ENCODE measurements around the gene XYLT1.
A peak's percentile ranks its signal among the peaks of the same experiment; 100 is the strongest.

The XYLT1 gene

GRCh38 chr16:17397499-17397891 is 73.3 kb downstream of the XYLT1 start:
- in situ Hi-C loops (cut with HindIII; ENCODE audit: low sequenced_read_pairs): no loop called here
- TF ChIP-seq CTCF (IDR thresholded peaks at IDR 0.05; ENCODE audit: low read depth, low read length): no peak
- peak; percentile 48 for DNase-seq (ENCODE audit: low read depth, low spot score)
- H3K4me3 ChIP-seq (ENCODE audit: low read depth, low read length): no peak overlapping the region

DNA sequence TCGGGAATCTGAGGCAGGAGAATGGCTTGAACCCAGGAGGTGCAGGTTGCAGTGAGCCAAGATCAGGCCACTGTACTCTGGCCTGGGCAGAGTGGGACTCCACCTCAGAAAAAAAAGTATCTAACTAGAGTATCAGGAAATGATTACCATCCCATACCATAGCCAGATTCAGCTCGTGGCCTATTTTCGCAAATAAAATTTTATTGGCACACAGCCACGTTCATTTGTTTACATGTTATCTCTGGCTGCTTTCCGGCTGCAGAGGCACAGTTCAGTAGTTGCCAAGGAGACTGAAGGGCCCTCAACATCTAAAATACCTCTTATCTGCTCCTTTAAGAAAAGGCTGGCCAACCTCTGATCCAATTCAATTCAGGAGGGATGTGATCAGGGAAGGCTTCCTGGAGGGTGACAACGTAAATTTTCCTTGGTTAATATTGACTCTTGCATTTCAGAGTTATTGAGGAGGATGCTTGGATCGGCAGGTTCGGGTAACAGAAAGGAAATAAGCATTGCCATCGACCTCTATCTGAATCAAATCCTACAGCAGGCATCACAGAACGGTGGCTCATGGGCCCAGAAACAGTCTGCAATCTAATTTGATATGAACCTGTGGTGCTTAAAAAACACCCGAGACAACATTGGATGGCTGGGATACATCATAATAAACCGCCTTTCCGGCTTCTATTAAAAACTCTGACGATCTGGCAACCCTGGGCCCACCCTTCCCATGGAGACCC is 73.8 kb downstream of the XYLT1 start:
- no peak for TF ChIP-seq CTCF (IDR thresholded peaks at IDR 0.05; ENCODE audit: low read depth, low read length)
- in situ Hi-C loops (cut with HindIII; ENCODE audit: low sequenced_read_pairs): no loop called here
- no peak overlapping the region for H3K4me3 ChIP-seq (ENCODE audit: low read depth, low read length)
- DNase-seq (ENCODE audit: low read depth, low spot score): peak; percentile 44

- no peak for DNase-seq (ENCODE audit: low read depth, low spot score)
- H3K4me3 ChIP-seq (ENCODE audit: low read depth, low read length): no peak overlapping the region
- in situ Hi-C loops (cut with HindIII; ENCODE audit: low sequenced_read_pairs): no loop called here
- no peak for TF ChIP-seq CTCF (IDR thresholded peaks at IDR 0.05; ENCODE audit: low read depth, low read length)
Observed at GRCh38 chr16:17395849-17396480, 74.8 kb downstream of the XYLT1 start.

- no peak overlapping the region for H3K4me3 ChIP-seq (ENCODE audit: low read depth, low read length)
- TF ChIP-seq CTCF (IDR thresholded peaks at IDR 0.05; ENCODE audit: low read depth, low read length): no peak
- in situ Hi-C loops (cut with HindIII; ENCODE audit: low sequenced_read_pairs): no loop called here
- DNase-seq (ENCODE audit: low read depth, low spot score): no peak
Observed at GRCh38 chr16:17392857-17393692, 77.7 kb downstream of the XYLT1 start.

DNA sequence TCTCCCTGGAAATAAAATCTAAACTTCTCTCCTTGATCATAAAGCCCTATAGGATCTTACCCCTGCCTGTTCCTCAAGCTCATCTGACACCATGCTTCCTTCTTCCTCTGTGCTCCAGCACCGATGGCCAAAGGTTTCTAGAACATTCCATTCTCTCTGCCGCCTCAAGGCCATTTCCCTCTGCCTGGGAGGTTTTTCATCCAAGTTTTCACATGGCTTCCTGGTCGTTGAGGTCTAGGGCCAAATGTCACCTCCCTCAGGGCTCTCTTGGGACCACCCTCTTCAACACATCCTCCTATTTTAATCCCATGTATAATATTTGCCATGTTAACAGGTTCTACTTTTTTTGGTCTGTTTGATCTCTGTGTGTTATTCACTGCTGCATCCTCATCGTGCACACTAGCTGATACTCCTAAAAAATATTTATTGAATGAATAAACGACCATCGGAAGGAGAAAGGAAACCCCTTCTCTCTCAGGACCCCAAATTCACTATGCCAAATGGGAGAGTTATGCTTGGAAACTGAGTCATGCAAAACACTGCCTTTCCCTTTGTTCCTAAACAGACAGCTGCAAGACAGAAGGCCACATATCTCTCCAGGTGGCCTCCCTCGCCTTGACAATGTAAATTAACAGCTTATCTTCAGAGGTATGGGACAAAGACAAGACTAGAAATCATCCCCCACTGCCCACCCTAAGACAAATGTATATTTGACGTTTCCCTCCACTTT is 78.5 kb downstream of the XYLT1 start:
- no peak for DNase-seq (ENCODE audit: low read depth, low spot score)
- no peak overlapping the region for H3K4me3 ChIP-seq (ENCODE audit: low read depth, low read length)
- TF ChIP-seq CTCF (IDR thresholded peaks at IDR 0.05; ENCODE audit: low read depth, low read length): no peak
- in situ Hi-C loops (cut with HindIII; ENCODE audit: low sequenced_read_pairs): no loop called here

GRCh38 chr16:17391715-17392114 is 79.0 kb downstream of the XYLT1 start:
- no peak for TF ChIP-seq CTCF (IDR thresholded peaks at IDR 0.05; ENCODE audit: low read depth, low read length)
- DNase-seq (ENCODE audit: low read depth, low spot score): no peak
- H3K4me3 ChIP-seq (ENCODE audit: low read depth, low read length): no peak overlapping the region
- in situ Hi-C loops (cut with HindIII; ENCODE audit: low sequenced_read_pairs): no loop called here
